DOHH2 (cell line): ENCODE data around the gene CHCHD1.

Experiments used
- H3F3A ChIP-seq: fragments of 200-600 bp; sonication (generic), shearing (Covaris generic); 2 replicates; pipeline ENCODE4 v1.6.0; 2016; ENCODE audit warnings: antibody characterized with exemption, mild to moderate bottlenecking; ENCODE audit not compliant: control insufficient read depth, insufficient read depth
- H3K27ac ChIP-seq: fragments of 200-600 bp; sonication (generic); 2 replicates; pipeline ENCODE4 v1.5.1; 2014; ENCODE audit warnings: low read depth, mild to moderate bottlenecking, low read length, moderate library complexity
- H3K27me3 ChIP-seq: fragments of 200-600 bp; sonication (generic); 2 replicates; pipeline ENCODE4 v1.6.1; 2014; ENCODE audit warnings: mild to moderate bottlenecking, low read length, mixed read lengths; ENCODE audit not compliant: control insufficient read depth
- H3K36me3 ChIP-seq: fragments of 200-600 bp; sonication (generic); 2 replicates; pipeline ENCODE4 v1.6.1; 2014; ENCODE audit warnings: mild to moderate bottlenecking, low read length, moderate library complexity, mixed read lengths; ENCODE audit not compliant: control insufficient read depth
- H3K4me1 ChIP-seq: fragments of 200-600 bp; sonication (generic); 2 replicates; pipeline ENCODE4 v1.6.1; 2014; ENCODE audit warnings: mild to moderate bottlenecking, low read length, mixed read lengths; ENCODE audit not compliant: control insufficient read depth
- H3K4me2 ChIP-seq: fragments of 200-600 bp; sonication (generic); 2 replicates; pipeline ENCODE4 v1.6.0; 2014; ENCODE audit warnings: mild to moderate bottlenecking, low read length, moderate library complexity
- H3K4me3 ChIP-seq: fragments of 200-600 bp; sonication (generic); 2 replicates; pipeline ENCODE4 v1.5.1; 2014; ENCODE audit warnings: mild to moderate bottlenecking, low read length, mixed read lengths
- H3K79me2 ChIP-seq: fragments of 200-600 bp; sonication (generic); 2 replicates; pipeline ENCODE4 v1.6.1; 2014; ENCODE audit warnings: mild to moderate bottlenecking, low read length, mixed read lengths; ENCODE audit not compliant: control insufficient read depth
- H3K9me2 ChIP-seq: fragments of 200-600 bp; sonication (generic); replicated peaks from 2 replicates; pipeline ENCODE4 v1.6.1; 2014; ENCODE audit warnings: mild to moderate bottlenecking, low read length, mixed read lengths; ENCODE audit not compliant: control insufficient read depth
- H3K9me3 ChIP-seq: fragments of 200-600 bp; sonication (generic); 2 replicates; pipeline ENCODE4 v1.6.1; 2014; ENCODE audit warnings: antibody characterized with exemption, low read length, mixed read lengths; ENCODE audit not compliant: control insufficient read depth, insufficient read depth
- H4K20me1 ChIP-seq: fragments of 200-600 bp; sonication (generic); 2 replicates; pipeline ENCODE4 v1.6.0; 2014; ENCODE audit warnings: low read depth, mild to moderate bottlenecking, antibody characterized with exemption, low read length, moderate library complexity; ENCODE audit not compliant: control insufficient read depth, insufficient read depth
- EZH2phosphoT487 ChIP-seq: fragments of 200-600 bp; sonication (generic); IDR thresholded peaks from 2 replicates; pipeline ENCODE4 v1.6.1; 2017; ENCODE audit warnings: borderline replicate concordance, mild to moderate bottlenecking, antibody characterized with exemption, low read length, moderate library complexity, mixed read lengths
- TF ChIP-seq, protein P1 (sequence below): fragments of 200-600 bp; sonication (generic); IDR thresholded peaks from one replicate; pipeline ENCODE4 v1.5.1; 2014; ENCODE audit warnings: antibody characterized with exemption, mild to moderate bottlenecking, low read depth, low read length; ENCODE audit not compliant: poor library complexity, severe bottlenecking

CHCHD1 gene

GRCh38 chr10:73743327-73743904 lies 38.4 kb upstream of the CHCHD1 start:
- Histone ChIP-seq H3K27me3 (no peaks in the 10 kb centered on the region), H3K4me3 (peak overlapping the region; percentile 95), H3K9me2 (no peaks in the 10 kb centered on the region), H4K20me1 (no peaks in the 10 kb centered on the region; the same call in 1 of the 2 replicates), H3K4me2 (peak overlapping the region; percentile 89), H3K4me1 (peaks cover 27% of the 10 kb centered on the region), H3K9me3 (no peaks in the 10 kb centered on the region), H3K79me2 (peaks cover 53% of the 10 kb centered on the region), H3K36me3 (peaks cover 28% of the 10 kb centered on the region), H3F3A (no peaks in the 10 kb centered on the region), H3K27ac (peak overlapping the region; percentile 73)
- TF ChIP-seq, protein P1, sequence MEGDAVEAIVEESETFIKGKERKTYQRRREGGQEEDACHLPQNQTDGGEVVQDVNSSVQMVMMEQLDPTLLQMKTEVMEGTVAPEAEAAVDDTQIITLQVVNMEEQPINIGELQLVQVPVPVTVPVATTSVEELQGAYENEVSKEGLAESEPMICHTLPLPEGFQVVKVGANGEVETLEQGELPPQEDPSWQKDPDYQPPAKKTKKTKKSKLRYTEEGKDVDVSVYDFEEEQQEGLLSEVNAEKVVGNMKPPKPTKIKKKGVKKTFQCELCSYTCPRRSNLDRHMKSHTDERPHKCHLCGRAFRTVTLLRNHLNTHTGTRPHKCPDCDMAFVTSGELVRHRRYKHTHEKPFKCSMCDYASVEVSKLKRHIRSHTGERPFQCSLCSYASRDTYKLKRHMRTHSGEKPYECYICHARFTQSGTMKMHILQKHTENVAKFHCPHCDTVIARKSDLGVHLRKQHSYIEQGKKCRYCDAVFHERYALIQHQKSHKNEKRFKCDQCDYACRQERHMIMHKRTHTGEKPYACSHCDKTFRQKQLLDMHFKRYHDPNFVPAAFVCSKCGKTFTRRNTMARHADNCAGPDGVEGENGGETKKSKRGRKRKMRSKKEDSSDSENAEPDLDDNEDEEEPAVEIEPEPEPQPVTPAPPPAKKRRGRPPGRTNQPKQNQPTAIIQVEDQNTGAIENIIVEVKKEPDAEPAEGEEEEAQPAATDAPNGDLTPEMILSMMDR: no peak
- TF ChIP-seq EZH2phosphoT487: no peak

- Histone ChIP-seq H3K9me3 (no peaks in the 10 kb centered on the region), H3F3A (no peaks in the 10 kb centered on the region), H3K27ac (peak within 1 kb of the TSS; percentile 73), H3K79me2 (peaks cover 57% of the 10 kb centered on the region), H3K36me3 (peaks cover 33% of the 10 kb centered on the region), H3K4me1 (peaks cover 27% of the 10 kb centered on the region), H3K27me3 (no peaks in the 10 kb centered on the region), H4K20me1 (no peaks in the 10 kb centered on the region; the same call in 1 of the 2 replicates), H3K4me2 (peak within 1 kb of the TSS; percentile 89), H3K9me2 (no peaks in the 10 kb centered on the region), H3K4me3 (peak within 1 kb of the TSS; percentile 95)
- TF ChIP-seq EZH2phosphoT487: no peak
- TF ChIP-seq, protein P1: no peak
Measured at GRCh38 chr10:73743905-73744663, 37.8 kb upstream of the CHCHD1 start, which contains the start of gene SEC24C. SEC24C (plus strand) TSS chr10:73744372; CDS start chr10:73746833, 2,461 bp downstream.

DNA sequence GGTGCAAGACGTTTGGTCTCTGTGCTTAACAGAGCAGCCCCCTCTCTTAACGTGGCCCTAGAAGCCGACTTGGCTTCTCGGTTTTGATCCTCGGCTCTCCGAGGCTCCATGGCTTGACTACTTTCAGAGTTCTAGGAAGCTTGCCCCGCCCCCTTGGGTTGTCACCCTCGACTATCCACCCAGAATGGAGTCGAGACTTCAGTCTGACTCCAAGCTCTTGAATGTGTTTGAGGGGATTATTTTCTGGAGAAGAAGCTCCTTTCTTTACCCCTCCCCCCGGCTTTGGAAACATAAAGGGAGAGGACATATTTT lies 37.2 kb upstream of the CHCHD1 start:
- no peaks in the 10 kb centered on the region; the same call in 1 of the 2 replicates for H4K20me1 ChIP-seq
- no peaks in the 10 kb centered on the region for H3K9me3 ChIP-seq
- H3K27ac ChIP-seq: peak overlapping the region; percentile 73
- H3K36me3 ChIP-seq: peaks cover 36% of the 10 kb centered on the region
- no peaks in the 10 kb centered on the region for H3K27me3 ChIP-seq
- TF ChIP-seq, protein P1: no peak
- no peak for TF ChIP-seq EZH2phosphoT487
- H3K4me3 ChIP-seq: peak overlapping the region; percentile 95
- H3K9me2 ChIP-seq: no peaks in the 10 kb centered on the region
- no peaks in the 10 kb centered on the region for H3F3A ChIP-seq
- H3K4me1 ChIP-seq: peaks cover 27% of the 10 kb centered on the region
- H3K4me2 ChIP-seq: peak overlapping the region; percentile 89
- H3K79me2 ChIP-seq: peaks cover 61% of the 10 kb centered on the region
